ENCODE data around the gene MKRN2OS.

MKRN2OS gene, protein sequence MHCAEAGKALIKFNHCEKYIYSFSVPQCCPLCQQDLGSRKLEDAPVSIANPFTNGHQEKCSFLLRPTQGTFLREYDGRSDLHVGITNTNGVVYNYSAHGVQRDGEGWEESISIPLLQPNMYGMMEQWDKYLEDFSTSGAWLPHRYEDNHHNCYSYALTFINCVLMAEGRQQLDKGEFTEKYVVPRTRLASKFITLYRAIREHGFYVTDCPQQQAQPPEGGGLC

DNA sequence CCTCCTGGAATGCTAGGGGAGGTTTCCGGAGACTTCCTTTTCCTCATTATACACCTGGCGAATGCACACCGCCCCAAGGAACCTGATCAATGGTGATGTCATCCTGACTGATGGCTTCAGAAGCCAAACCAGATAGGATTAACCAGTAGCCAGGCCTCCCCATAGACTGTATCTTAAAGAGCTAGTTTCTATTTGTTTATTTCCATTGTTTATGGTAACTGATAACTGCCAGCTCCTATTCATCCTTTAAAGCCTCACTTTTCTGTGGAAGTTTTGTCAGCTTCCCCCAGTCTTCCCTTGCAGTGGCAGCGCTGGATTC lies at the start of gene MKRN2OS:
TSS of gene MKRN2OS (minus strand) at position 27 of the 319 bp plus-strand sequence. CDS start 35 bp downstream, outside the sequence.
- DNase-seq (ENCODE audit: low read depth) = no peak

DNA sequence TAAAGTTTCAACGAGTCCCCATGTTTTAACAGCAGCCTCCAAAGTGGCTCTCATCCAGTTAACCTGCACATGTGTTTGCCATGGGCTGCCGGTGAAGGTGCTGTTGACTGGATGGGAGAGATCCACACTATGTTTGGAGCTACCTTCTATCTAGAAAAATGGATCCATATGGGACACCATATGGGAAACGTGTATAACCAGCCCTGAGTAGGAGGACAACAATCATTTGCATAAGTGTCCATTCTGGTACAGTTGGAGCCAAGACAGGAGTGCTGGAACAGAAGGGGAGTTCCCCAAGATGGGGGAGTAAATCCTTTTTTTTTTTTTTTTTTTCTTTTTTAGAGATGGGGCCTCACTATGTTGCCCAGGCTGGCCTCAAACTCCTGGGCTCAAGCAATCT lies 48.2 kb upstream of the MKRN2OS start:
- DNase-seq (ENCODE audit: low read depth) = no peak

DNA sequence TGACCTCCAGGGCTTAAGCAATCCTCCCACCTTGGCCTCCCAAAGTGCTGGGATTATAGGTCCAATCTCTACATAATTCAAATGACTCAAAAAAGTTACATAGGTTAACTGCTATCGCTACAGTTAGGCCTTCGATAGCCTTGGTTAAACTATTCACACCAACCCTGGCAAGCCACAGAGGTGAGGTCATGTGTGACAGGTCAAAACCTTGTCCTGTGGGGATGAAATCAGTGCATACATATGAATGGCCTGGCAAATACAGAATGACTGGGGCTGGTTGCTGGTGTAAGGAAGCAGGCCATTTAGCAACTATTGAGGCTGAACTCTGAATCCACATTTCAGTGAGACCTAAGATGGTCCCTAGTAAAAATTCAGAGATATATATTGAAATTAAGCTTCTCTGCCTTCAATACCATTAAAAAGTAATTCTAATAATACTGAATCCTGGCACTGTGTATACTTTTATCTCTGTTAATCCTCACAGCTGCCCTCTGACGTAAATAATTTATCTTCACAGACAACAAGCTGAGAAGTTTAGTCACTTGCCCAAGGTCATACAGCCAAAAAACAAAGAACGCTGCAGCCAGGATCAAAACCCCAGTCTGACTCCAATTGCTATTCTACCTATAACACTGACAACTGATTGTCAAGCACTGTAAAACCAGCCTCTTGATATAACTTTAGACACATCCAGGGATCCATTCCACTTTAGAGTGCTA lies 46.9 kb upstream of the MKRN2OS start:
- DNase-seq (ENCODE audit: low read depth) = no peak

DNA sequence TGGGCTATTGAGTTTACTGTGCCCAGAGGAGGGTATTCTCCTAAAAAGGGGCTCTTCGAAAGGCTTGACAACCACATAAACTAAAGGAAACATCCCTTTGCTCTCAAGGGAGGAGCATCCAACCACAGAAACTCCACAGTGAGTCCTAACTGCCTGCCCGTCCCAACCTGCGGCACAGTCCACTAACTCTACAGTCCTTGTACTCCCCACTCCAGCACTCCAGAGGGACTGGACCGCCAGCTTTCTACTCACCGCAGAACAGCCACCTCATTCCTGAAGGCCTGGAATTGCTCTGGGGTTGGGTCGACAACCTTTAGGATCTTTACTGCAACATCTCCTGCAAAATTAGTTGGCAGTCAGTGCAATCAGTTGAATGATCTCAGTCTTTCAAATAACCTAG lies 46.2 kb upstream of the MKRN2OS start:
- no peak for DNase-seq (ENCODE audit: low read depth)

DNA sequence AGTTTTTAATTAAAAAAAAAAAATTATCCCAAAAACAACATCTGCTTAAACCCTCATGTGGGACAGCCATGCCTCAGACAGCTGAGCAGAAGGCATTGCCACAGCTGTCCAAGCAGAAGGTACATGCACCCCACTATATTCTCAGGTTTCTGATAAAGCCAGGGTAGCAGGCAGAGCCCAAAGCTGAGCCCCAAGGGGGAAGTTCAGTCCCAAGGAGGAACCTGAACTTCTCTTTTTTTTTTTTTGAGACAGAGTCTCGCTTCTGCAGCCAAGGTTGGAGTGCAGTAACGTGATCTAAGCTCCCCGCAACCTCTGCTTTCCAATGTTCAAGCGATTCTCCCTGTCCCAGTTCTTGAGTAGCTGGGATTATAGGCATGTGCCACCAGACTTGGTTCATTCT lies 44.8 kb upstream of the MKRN2OS start:
- DNase-seq (ENCODE audit: low read depth) = no peak

DNA sequence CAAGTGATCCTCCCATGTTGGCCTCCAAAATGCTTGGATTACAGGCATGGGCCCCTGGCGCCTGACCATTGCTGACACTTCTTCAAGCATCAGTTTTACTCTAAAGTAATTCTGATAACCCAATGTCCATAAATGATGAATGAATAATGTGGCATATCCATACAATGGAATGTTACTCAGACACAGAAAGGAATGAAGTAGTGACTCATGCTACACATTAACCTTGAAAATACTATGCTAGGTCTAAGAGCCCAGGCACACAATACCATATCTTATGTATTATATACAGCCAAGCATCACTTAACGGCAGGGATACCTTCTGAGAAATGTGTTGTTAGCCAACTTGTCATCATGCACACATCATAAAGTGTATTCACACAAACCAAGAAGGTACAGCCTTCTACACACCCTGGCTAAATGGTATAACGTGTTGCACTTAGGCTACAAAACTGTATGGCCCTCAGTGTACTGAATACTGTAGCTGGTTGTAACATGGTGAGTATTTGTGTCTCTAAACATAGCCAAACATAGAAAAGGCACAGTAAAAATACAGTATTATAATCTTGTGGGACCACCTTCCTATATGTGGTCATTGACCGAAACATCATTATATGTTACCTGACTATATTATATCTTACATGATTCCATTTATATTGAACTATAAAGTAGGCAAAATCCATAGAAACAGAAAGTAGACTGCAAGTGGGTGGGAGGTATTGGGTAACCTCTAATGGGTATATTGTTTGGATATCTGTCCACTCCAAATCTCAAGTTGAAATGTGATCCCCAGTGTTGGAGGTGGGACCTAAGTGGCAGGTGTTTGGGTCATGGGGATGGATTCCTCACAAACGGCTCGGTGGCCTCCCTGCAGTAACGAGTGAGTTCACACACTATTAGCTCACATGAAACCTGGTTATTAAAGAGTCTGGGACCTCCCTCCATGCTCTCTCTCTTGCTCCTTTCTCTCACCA lies 43.0 kb upstream of the MKRN2OS start:
- DNase-seq (ENCODE audit: low read depth) = no peak

DNA sequence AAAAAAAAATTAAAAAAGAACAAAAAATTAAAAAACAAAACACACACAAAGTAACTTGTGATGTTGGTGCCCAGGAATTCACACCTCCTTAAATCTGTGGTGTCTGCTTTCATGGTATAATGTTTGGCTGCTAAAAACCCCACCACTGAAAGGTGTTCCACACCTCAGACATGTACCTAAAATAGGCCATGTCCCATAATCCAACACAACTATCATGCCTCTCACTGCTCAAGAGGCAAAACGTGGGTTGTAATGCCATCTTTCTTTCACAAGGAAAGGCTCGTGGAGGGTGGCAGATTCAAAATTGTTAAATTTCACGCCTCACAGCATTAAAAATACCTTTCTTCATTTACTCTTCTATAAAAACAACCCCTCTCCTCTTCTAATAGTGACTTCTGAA lies 41.1 kb upstream of the MKRN2OS start:
- no peak for DNase-seq (ENCODE audit: low read depth)

DNA sequence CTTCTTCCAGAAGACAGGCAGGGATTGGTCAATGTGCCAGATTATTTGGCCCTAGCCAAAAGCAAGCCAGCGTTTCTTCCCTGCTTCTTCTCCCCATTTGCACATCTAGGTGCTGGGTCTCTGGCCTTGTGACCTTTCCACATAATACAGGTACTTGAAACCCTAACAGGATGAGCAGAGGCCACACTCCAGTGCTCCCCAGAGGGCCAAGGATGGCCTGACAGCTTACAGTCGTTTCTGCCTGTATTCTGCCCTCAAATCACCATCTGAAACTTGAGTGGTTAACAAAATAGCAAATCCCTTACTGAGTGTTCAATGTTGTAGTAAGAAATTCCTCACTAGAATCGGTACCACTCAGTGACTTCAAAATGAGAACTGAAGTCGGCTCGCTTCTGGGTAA lies 40.7 kb upstream of the MKRN2OS start:
- no peak for DNase-seq (ENCODE audit: low read depth)

DNA sequence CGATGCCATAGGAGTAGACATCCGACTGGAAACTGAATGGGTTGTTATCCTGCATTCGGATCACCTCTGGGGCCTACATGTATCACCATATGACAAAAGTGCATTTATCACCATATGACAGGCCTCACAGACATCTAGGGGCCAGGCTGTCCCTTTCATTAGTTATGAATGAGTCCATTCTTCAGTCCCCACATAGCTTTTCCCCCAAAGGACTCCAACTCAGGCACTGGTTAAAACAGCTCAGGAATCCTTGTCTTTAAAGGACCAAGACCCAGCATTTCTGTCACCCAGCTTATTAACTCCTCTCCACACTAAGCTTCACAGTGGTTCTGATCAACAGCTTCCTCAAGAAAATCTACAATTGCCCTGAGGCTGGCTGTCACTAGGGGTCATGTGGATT lies 39.9 kb upstream of the MKRN2OS start:
- DNase-seq (ENCODE audit: low read depth) = no peak

DNA sequence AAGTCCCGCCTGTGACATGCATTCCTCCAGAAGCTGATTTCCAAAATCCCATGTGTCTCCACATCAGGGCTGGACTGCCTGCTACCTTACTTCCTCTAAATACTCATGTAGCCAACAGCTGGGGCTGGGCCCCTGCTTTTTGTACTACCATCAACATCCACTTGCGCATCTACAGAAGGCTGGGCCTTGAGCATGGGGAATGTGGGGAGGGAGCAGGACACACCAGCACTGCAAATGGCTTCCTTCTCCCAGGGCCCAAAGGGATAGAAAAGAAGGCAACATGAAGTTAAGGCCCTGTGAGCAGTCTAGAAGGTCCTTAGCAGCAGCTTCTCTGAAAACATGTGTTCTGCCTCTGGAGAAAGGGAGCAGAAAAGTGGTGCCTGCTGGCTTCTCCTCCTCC lies 38.8 kb upstream of the MKRN2OS start:
- no peak for DNase-seq (ENCODE audit: low read depth)

DNA sequence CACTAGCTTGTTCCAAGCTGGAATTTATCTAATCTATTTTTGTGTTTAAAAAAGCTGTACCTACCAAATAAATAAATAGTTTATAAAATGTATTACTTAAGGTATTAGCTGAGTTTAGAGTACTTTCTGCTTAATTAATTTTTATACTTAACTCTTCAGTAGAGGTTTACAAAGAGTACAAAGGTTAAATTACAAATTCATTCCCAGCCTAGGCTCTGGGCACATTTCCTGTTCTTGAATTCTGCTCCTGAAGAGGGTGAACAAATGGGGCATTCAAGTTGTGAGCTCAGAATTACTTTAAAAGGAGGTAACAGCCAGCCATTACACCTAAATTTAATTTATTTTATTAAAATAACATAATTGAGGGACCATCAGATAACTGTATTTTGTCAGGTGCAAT lies 38.0 kb upstream of the MKRN2OS start:
- no peak for DNase-seq (ENCODE audit: low read depth)

DNA sequence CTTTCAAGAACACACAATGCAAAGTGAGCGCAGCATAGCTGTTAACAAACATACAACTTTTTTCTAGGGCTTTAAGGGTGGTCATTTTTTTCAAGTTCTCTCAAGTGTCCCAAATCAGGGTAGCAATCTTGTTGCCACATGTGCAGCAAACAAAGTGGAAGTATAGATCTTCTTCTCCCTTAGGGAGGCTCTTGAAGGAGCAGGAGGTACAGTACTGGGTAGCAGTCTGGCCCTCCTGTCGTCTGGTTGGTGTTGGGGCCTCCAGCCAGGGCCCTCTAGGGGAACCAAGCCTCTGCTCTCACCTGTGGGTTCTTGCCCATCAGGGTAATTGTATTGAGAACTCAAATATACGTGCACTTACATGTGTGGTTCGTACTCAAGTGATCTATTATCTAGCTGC lies 37.4 kb upstream of the MKRN2OS start:
- DNase-seq (ENCODE audit: low read depth) = no peak

DNA sequence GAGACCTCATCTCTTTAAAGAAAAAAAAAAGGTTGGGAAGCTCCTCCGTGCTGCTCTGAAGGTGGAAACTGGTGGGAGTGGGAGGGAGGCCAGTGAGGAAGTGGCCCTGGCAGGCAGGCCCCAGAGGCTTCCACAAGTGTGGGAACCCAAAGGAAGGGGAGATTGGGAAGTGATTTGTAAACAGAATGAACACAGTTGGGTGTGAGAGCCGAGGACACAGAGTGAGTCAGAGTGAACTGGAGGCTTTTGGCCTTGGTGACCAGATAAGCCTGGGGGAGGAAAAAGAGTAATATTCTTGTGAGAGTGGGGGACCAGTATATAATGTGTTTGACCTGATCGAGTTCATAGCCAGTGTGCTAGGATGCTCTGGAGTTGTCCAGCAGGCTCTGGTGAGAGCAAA lies 34.6 kb upstream of the MKRN2OS start:
- no peak for DNase-seq (ENCODE audit: low read depth)

DNA sequence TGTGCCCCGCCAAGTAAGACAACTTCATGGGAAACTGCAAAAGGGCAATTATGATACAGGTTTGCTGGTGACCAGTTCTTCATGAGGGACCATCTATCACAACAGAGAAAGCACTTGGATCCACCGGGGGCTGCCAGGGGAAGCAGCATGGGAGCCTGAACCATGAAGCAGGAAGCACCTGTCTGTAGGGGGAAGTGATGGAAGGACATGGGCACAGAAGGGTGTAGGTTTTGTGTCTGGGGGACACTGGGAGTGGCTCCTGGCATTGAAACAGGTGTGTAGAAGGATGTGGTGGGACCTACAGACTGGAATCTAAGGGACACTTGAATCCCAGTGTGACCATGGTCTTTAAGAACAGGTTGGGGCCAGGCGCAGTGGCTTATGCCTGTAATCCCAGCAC lies 34.2 kb upstream of the MKRN2OS start:
- DNase-seq (ENCODE audit: low read depth) = no peak

DNA sequence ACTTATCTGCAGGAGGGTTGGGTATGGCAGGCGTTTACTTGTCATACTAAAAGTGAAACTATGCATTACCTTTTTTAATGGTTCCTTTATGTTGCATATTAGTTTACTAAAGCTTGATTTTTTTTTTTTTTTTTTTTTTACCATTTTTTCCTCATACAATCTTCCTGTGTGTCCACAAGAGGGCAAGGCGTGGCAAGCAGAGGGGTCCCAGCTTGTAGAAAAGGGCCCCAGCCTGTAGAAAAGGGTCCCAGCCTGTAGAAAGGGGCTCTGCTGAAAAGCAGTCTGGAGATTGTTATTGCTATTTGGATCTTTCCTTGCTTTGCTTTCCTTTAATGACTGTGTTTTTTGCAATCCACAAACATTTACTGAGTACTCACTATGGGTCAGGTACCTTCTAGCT lies 33.4 kb upstream of the MKRN2OS start:
- DNase-seq (ENCODE audit: low read depth) = no peak

DNA sequence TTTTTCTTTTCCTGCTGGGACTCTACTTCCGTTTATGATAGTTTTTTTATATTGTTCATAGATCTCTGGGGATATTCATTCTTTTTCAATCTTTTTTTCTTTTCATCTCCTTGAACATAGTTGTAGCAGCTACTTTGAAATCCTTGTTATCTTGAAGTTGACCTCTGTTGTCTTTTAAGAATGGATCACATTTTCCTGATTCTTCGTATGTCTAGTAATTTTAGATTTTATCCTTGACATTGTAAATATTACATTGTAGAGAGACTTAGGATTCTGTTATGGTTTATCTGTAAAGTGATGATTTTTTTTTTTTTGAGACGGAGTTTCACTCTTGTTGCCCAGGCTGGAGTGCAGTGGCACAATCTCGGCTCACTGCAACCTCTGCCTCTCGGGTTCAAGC lies 32.1 kb upstream of the MKRN2OS start:
- no peak for DNase-seq (ENCODE audit: low read depth)

DNA sequence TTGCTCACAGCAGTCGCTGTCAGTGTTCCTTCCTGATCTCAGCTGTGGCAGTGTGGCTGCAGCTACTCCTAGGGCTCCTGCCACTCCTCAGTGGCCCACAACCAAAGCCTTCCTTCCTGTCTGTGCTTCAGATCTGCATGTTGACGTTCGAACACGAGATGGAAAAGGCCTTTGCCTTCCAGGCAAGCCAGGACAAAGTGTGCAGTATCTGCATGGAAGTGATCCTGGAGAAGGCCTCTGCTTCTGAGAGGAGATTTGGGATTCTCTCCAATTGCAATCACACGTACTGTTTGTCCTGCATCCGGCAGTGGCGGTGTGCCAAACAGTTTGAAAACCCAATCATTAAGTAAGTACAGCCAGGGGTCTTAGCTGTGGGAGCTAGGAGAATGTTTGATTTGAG lies 29.4 kb upstream of the MKRN2OS start:
- DNase-seq (ENCODE audit: low read depth) = no peak

DNA sequence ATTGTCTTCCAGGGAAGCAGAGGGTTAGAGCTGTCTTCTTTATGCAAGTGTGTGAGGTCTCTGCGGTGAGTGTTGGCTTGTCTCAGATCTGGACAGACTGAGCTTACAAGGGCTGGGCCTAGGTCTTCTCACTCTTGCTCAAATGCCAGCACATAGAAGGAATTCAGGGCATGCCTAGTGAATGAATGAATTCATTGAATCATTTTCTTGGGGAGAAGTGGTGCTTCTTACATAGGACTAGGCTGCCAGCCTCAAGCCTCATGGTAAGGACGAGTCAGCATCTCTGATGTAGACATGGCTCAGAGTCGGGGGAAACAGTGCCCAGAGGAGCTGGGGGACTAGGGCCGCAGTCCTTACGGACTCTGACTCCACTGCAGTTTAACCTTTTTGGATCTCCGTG lies 28.8 kb upstream of the MKRN2OS start:
- DNase-seq (ENCODE audit: low read depth) = no peak

DNA sequence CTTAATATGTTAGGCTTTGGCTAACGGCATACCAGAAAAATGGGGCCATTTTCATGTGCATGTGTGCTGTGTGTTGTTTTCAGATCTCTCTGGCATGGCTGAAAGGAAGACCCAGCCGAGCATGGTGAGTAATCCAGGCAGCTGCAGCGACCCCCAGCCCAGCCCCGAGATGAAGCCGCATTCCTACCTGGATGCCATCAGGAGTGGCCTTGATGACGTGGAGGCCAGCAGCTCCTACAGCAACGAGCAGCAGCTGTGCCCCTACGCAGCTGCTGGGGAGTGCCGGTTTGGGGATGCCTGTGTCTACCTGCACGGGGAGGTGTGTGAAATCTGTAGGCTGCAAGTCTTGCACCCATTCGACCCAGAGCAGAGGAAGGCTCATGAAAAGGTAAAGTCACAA lies 26.7 kb upstream of the MKRN2OS start:
- DNase-seq (ENCODE audit: low read depth) = no peak

DNA sequence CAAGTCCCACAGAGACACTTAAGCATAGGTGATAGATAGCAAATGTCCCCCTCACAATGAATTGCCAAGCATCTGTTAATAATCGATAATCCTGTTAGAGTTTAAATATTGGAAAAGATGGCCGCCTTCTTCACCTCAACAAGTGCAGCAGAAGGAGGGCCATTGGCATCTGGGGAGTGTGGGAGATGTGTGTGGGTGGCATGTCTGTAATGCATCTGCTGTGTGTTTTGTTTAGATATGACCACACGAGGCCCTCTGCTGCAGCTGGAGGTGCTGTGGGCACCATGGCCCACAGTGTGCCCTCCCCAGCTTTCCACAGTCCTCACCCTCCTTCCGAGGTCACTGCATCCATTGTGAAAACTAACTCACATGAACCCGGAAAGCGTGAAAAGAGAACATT lies 24.5 kb upstream of the MKRN2OS start:
- no peak for DNase-seq (ENCODE audit: low read depth)

DNA sequence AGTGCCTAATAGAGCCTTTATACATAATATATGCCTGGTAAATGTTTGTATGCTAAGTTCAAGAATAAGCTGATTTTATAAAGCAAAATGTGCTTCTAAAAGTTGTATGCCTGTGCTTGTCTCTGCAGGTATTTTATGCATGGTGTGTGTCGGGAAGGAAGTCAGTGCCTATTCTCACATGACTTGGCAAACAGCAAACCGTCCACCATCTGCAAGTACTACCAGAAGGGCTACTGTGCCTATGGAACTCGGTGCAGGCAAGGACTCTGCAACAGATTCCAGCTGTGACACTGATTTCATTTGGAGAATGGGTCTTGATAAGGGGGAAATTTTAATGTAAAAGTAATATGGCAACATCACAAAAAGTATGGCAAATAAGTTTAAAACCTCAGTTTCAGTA lies 23.4 kb upstream of the MKRN2OS start:
- no peak for DNase-seq (ENCODE audit: low read depth)

DNA sequence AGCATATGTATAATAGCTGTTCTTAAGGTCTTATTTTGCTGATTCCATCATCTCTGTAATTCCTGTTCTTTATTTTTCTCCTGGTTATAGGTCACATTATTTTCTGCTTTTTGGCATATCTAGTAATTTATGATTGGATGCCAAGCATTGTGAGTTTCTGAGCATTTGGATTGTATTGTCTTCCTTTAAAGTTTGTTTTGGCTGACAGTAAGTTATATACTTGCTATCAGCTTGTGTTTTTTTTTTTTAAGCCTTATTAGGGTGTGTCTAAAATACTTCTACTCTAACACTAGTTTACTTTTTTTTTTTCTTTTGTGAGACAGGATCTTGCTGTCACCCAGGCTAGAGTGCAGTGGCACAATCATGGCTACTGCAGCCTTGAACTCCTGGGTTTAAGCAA lies 21.7 kb upstream of the MKRN2OS start:
- DNase-seq (ENCODE audit: low read depth) = no peak

DNA sequence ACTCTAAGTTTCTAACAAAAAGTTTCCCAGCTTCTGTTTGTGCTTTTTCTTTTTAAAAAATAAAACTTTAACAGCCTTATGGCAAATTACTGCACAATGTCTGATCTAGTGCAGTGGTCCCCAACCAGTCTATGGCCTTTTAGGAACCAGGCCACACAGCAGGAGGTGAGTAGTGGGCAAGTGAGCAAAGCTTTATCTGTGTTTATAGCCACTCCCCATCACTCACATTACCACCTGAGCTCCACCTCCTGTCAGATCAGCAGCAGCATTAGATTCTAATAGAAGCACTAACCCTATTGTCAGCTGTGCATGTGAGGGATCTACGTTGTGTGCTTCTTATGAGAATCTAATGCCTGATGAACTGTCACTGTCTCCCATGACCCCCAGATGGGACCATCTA lies 17.2 kb upstream of the MKRN2OS start:
- DNase-seq (ENCODE audit: low read depth) = no peak
